Measurements from ENCODE around the gene DSCAM. TPM values are rescaled to one million over a fixed set of nuclear protein-coding genes. Genes with fewer than 3 reads are reported as not detected.

Gene DSCAM
- total and polyA plus RNA-seq, 2 donors (not counting 1 experiment from before 2014, with no cell fraction given) = not detected

DNA sequence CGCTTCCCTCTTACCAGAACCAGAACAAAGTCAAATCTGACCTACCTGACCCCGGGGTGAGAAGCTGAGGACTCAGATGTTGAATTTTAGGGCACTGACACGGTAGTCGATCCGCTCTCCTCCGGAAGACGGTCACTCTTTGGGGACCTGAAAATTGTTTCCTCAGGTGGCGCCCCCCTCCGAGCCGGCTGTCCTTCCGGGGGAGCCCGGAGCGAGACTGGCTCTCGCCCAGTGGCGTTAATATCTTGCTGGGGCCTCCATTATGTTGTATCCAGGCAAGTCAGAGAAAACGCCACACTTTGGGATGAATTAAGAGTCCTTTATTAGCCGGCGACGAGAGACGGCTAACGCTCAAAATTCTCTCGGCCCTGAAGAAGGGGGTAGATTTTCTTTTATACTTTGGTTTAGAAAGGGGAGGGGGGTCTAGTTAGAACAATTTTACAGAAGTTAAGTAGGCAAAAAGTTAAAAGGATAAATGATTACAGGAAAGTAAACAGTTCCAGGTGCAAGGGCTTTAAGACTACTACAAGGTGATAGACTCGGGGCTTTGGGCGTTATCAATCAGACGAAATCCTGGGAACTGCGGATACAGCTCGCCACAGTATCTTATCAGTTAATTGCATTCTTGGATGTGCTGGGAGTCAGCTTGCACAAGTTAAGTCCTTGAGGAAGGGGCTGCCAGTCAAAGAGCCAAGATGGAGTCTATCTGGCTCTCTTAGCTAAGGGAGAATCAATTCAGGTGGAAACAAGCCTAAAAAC lies 269.5 kb downstream of the DSCAM start:
- POLR2A ChIA-PET = no interaction called here
- no peak overlapping the region for H3K27ac Mint-ChIP-seq
- no peaks in the 10 kb centered on the region for H3K27me3 Mint-ChIP-seq
- H3K79me2 ChIP-seq (ENCODE audit: control insufficient read depth, insufficient read depth, low read length) = no peaks in the 10 kb centered on the region
- no peak overlapping the region for H3K4me3 Mint-ChIP-seq
- 92% methylated on average over 26 of the region's 27 CpGs for whole genome bisulfite sequencing (ENCODE audit: insufficient coverage)
- H3K4me1 Mint-ChIP-seq = no peaks in the 10 kb centered on the region
- H3K36me3 ChIP-seq (replicated peaks in 1 of 2; ENCODE audit: control extremely low read depth in 1 of 2, control insufficient read depth in 1 of 2, extremely low read depth in 1 of 2, insufficient read depth in 2 of 2, low read length in 1 of 2) = no peaks in the 10 kb centered on the region
- H3K27ac ChIP-seq (ENCODE audit: low read length in 2 of 2) = no peak overlapping the region
- H3K4me1 ChIP-seq (ENCODE audit: control insufficient read depth in 2 of 2, insufficient read depth in 2 of 2, low read length in 2 of 2) = no peaks in the 10 kb centered on the region
- CTCF ChIA-PET = no interaction called here
- TF ChIP-seq EZH2 (IDR thresholded peaks at IDR 0.05; ENCODE audit: borderline replicate concordance, insufficient read depth, low read depth, low read length, poor library complexity, severe bottlenecking) = no peak
- TF ChIP-seq, protein P1, sequence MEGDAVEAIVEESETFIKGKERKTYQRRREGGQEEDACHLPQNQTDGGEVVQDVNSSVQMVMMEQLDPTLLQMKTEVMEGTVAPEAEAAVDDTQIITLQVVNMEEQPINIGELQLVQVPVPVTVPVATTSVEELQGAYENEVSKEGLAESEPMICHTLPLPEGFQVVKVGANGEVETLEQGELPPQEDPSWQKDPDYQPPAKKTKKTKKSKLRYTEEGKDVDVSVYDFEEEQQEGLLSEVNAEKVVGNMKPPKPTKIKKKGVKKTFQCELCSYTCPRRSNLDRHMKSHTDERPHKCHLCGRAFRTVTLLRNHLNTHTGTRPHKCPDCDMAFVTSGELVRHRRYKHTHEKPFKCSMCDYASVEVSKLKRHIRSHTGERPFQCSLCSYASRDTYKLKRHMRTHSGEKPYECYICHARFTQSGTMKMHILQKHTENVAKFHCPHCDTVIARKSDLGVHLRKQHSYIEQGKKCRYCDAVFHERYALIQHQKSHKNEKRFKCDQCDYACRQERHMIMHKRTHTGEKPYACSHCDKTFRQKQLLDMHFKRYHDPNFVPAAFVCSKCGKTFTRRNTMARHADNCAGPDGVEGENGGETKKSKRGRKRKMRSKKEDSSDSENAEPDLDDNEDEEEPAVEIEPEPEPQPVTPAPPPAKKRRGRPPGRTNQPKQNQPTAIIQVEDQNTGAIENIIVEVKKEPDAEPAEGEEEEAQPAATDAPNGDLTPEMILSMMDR (IDR thresholded peaks at IDR 0.05) = no peak
- H3K9me3 ChIP-seq (ENCODE audit: control extremely low read depth in 1 of 3, control insufficient read depth in 2 of 3, insufficient read depth in 1 of 3, low read length in 2 of 3) = peaks cover 0 to 8% (median 0%) of the 10 kb centered on the region in 3 donors
- H3K4me3 ChIP-seq (ENCODE audit: control extremely low read depth in 1 of 5, extremely low read depth in 1 of 5, insufficient read depth in 1 of 5, low read depth in 2 of 5, low read length in 4 of 5) = no peak overlapping the region
- no peak overlapping the region for H2AFZ ChIP-seq (ENCODE audit: insufficient read depth, low read depth, low read length, poor library complexity, severe bottlenecking)
- H3K4me2 ChIP-seq (replicated peaks; ENCODE audit: low read depth, low read length, poor library complexity, severe bottlenecking) = no peak overlapping the region
- no peaks in the 10 kb centered on the region for H4K20me1 ChIP-seq (ENCODE audit: control insufficient read depth, insufficient read depth, low read length, poor library complexity, severe bottlenecking)
- intact Hi-C loops (cut with micrococcal nuclease) = no loop called here
- no peaks in the 10 kb centered on the region for H3K27me3 ChIP-seq (replicated peaks in 1 of 4; ENCODE audit: control extremely low read depth in 1 of 4, control insufficient read depth in 3 of 4, insufficient read depth in 4 of 4, low read length in 3 of 4)
- no peaks in the 10 kb centered on the region for H3K9me3 Mint-ChIP-seq (ENCODE audit: insufficient read depth)
- H3K9ac ChIP-seq (ENCODE audit: low read length) = no peak overlapping the region
- DNase-seq = no peak
- ATAC-seq (ENCODE audit: low read depth) = no peak

DNA sequence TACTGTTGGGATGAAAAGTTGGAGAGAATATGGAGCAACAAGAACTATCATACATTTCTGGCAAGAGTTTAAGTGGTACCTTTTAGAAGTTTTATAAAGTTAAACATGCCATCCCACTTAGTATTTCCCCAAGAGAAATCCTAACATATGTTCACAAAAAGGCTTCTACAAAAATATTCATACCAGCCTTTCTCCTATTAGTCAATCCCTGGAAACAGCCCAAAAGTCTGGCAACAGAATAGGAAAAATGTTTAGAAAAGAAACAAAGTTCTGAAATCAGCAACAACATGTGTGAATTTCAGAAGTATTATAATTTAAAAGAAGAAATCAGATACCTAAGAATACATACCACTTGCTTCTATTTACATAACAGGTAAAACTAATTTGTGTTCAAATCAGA lies 271.0 kb downstream of the DSCAM start:
- Histone ChIP-seq H3K79me2 (ENCODE audit: control insufficient read depth, insufficient read depth, low read length) (no peaks in the 10 kb centered on the region), H3K9ac (ENCODE audit: low read length) (no peak overlapping the region), H3K4me1 (ENCODE audit: control insufficient read depth in 2 of 2, insufficient read depth in 2 of 2, low read length in 2 of 2) (no peaks in the 10 kb centered on the region), H4K20me1 (ENCODE audit: control insufficient read depth, insufficient read depth, low read length, poor library complexity, severe bottlenecking) (no peaks in the 10 kb centered on the region), H3K36me3 (replicated peaks in 1 of 2; ENCODE audit: control extremely low read depth in 1 of 2, control insufficient read depth in 1 of 2, extremely low read depth in 1 of 2, insufficient read depth in 2 of 2, low read length in 1 of 2) (no peaks in the 10 kb centered on the region), H3K27me3 (replicated peaks in 1 of 4; ENCODE audit: control extremely low read depth in 1 of 4, control insufficient read depth in 3 of 4, insufficient read depth in 4 of 4, low read length in 3 of 4) (no peaks in the 10 kb centered on the region), H3K9me3 (ENCODE audit: control extremely low read depth in 1 of 3, control insufficient read depth in 2 of 3, insufficient read depth in 1 of 3, low read length in 2 of 3) (peaks cover 0 to 8% (median 0%) of the 10 kb centered on the region in 3 donors), H3K27ac (ENCODE audit: low read length in 2 of 2) (no peak overlapping the region), H3K4me3 (ENCODE audit: control extremely low read depth in 1 of 5, extremely low read depth in 1 of 5, insufficient read depth in 1 of 5, low read depth in 2 of 5, low read length in 4 of 5) (no peak overlapping the region), H3K4me2 (replicated peaks; ENCODE audit: low read depth, low read length, poor library complexity, severe bottlenecking) (no peak overlapping the region), H2AFZ (ENCODE audit: insufficient read depth, low read depth, low read length, poor library complexity, severe bottlenecking) (no peak overlapping the region)
- intact Hi-C loops (cut with micrococcal nuclease) = no loop called here
- H3K27ac Mint-ChIP-seq = no peak overlapping the region
- H3K4me3 Mint-ChIP-seq = no peak overlapping the region
- ChIA-PET POLR2A (no interaction called here), CTCF (no interaction called here)
- ATAC-seq (ENCODE audit: low read depth) = no peak
- H3K4me1 Mint-ChIP-seq = no peaks in the 10 kb centered on the region
- no peak for TF ChIP-seq EZH2 (IDR thresholded peaks at IDR 0.05; ENCODE audit: borderline replicate concordance, insufficient read depth, low read depth, low read length, poor library complexity, severe bottlenecking)
- TF ChIP-seq, protein P1 (IDR thresholded peaks at IDR 0.05) = no peak
- H3K9me3 Mint-ChIP-seq (ENCODE audit: insufficient read depth) = no peaks in the 10 kb centered on the region
- no peak for DNase-seq
- no peaks in the 10 kb centered on the region for H3K27me3 Mint-ChIP-seq
